Measurements from ENCODE around the gene RYR3.

RYR3 gene

GRCh38 chr15:33766389-33766788 is 455.6 kb downstream of the RYR3 start:
- Histone ChIP-seq H3K27ac (ENCODE audit: low read depth, low read length) (no peak overlapping the region), H2AFZ (ENCODE audit: low read depth, low read length, severe bottlenecking) (no peak overlapping the region), H3K4me2 (ENCODE audit: low read depth, low read length, poor library complexity, severe bottlenecking) (no peak overlapping the region), H3K9ac (ENCODE audit: low read length) (no peak overlapping the region), H3K9me2 (replicated peaks; ENCODE audit: insufficient read depth, low read length) (no peaks in the 10 kb centered on the region), H3K36me3 (ENCODE audit: low read length) (no peaks in the 10 kb centered on the region), H3F3A (ENCODE audit: insufficient read depth) (no peaks in the 10 kb centered on the region), H3K79me2 (ENCODE audit: insufficient read depth, low read length) (no peaks in the 10 kb centered on the region), H3K4me3 (ENCODE audit: insufficient read depth, low read length, poor library complexity, severe bottlenecking) (no peak overlapping the region), H3K9me3 (ENCODE audit: insufficient read depth, low read length) (no peaks in the 10 kb centered on the region), H3K27me3 (ENCODE audit: low read length) (no peaks in the 10 kb centered on the region), H4K20me1 (ENCODE audit: low read depth, low read length) (no peaks in the 10 kb centered on the region)
- TF ChIP-seq CTCF (IDR thresholded peaks at IDR 0.05; ENCODE audit: insufficient read depth, low read length, poor library complexity, severe bottlenecking) (no peak), EZH2phosphoT487 (conservative IDR thresholded peaks at IDR 0.05; ENCODE audit: low read length) (no peak)

- Histone ChIP-seq H3K9me2 (replicated peaks; ENCODE audit: insufficient read depth, low read length) (no peaks in the 10 kb centered on the region), H3F3A (ENCODE audit: insufficient read depth) (no peaks in the 10 kb centered on the region), H3K9me3 (ENCODE audit: insufficient read depth, low read length) (no peaks in the 10 kb centered on the region), H2AFZ (ENCODE audit: low read depth, low read length, severe bottlenecking) (no peak overlapping the region), H3K9ac (ENCODE audit: low read length) (no peak overlapping the region), H4K20me1 (ENCODE audit: low read depth, low read length) (no peaks in the 10 kb centered on the region), H3K27ac (ENCODE audit: low read depth, low read length) (no peak overlapping the region), H3K36me3 (ENCODE audit: low read length) (no peaks in the 10 kb centered on the region), H3K4me2 (ENCODE audit: low read depth, low read length, poor library complexity, severe bottlenecking) (no peak overlapping the region), H3K4me3 (ENCODE audit: insufficient read depth, low read length, poor library complexity, severe bottlenecking) (no peak overlapping the region), H3K79me2 (ENCODE audit: insufficient read depth, low read length) (no peaks in the 10 kb centered on the region), H3K27me3 (ENCODE audit: low read length) (no peaks in the 10 kb centered on the region)
- no peak for TF ChIP-seq EZH2phosphoT487 (conservative IDR thresholded peaks at IDR 0.05; ENCODE audit: low read length)
- no peak for TF ChIP-seq CTCF (IDR thresholded peaks at IDR 0.05; ENCODE audit: insufficient read depth, low read length, poor library complexity, severe bottlenecking)
Measured at GRCh38 chr15:33768670-33769190, 458.0 kb downstream of the RYR3 start.

DNA sequence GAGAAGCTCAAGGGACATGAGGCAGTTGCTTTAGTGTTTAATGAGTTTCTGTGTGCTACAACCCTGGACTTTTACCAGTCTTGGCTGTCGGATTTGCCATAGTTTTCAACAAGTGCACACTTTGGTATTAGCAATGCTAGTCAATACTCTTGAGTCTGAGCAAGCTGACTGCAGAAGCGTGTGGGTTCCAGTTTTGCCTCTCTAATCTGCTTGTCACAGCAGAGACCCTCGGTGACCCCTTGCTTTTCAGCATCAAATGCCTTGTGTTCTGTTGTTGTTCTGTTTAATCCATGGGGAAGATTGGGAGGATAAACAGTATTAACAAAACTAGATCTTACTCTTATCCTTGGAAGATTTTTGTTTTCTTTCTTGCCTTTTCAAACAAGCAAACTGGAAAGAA is 463.2 kb downstream of the RYR3 start:
- H3K9me3 ChIP-seq (ENCODE audit: insufficient read depth, low read length) = no peaks in the 10 kb centered on the region
- no peaks in the 10 kb centered on the region for H3K36me3 ChIP-seq (ENCODE audit: low read length)
- no peak overlapping the region for H3K4me3 ChIP-seq (ENCODE audit: insufficient read depth, low read length, poor library complexity, severe bottlenecking)
- TF ChIP-seq EZH2phosphoT487 (conservative IDR thresholded peaks at IDR 0.05; ENCODE audit: low read length) (no peak), CTCF (IDR thresholded peaks at IDR 0.05; ENCODE audit: insufficient read depth, low read length, poor library complexity, severe bottlenecking) (no peak)
- no peak overlapping the region for H2AFZ ChIP-seq (ENCODE audit: low read depth, low read length, severe bottlenecking)
- 0 out of 2 replicates have a peak, but pooled peaks cover 4% of the 10 kb centered on the region for H3K27me3 ChIP-seq (ENCODE audit: low read length)
- H3K27ac ChIP-seq (ENCODE audit: low read depth, low read length) = no peak overlapping the region
- H3K4me2 ChIP-seq (ENCODE audit: low read depth, low read length, poor library complexity, severe bottlenecking) = no peak overlapping the region
- H3F3A ChIP-seq (ENCODE audit: insufficient read depth) = no peaks in the 10 kb centered on the region
- no peaks in the 10 kb centered on the region for H3K9me2 ChIP-seq (replicated peaks; ENCODE audit: insufficient read depth, low read length)
- H3K79me2 ChIP-seq (ENCODE audit: insufficient read depth, low read length) = no peaks in the 10 kb centered on the region
- no peaks in the 10 kb centered on the region for H4K20me1 ChIP-seq (ENCODE audit: low read depth, low read length)
- no peak overlapping the region for H3K9ac ChIP-seq (ENCODE audit: low read length)

Data from SU-DHL-6 (cell line).